Fibroblast of lung (primary cell): Measurements from ENCODE around the gene LNX2. TPM values are rescaled to one million over a fixed set of nuclear protein-coding genes. Genes with fewer than 3 reads are reported as not detected.

Source experiments
- DNase-seq, 2 donors: peaks; one replicate each; pipeline versions ENCODE4 v3.0.0 to v3.0.0-alpha.2; 2010; ENCODE audit warnings: low read depth in 2 of 2
- H2AFZ ChIP-seq: 2 replicates; pipeline ENCODE4 v1.5.1; 2012; ENCODE audit warnings: low read length, control low read depth, inconsistent platforms
- H3K27ac ChIP-seq: 2 replicates; pipeline ENCODE4 v1.5.1; 2011; ENCODE audit warnings: low read length, control low read depth; ENCODE audit not compliant: insufficient read depth
- H3K27me3 ChIP-seq: 2 replicates; pipeline ENCODE4 v1.5.1; 2011; ENCODE audit warnings: mild to moderate bottlenecking, low read length; ENCODE audit not compliant: control insufficient read depth, insufficient read depth
- H3K36me3 ChIP-seq: 2 replicates; pipeline ENCODE4 v1.5.1; 2011; ENCODE audit warnings: low read length; ENCODE audit not compliant: control insufficient read depth, insufficient read depth
- H3K4me1 ChIP-seq: 2 replicates; pipeline ENCODE4 v1.5.1; 2011; ENCODE audit warnings: low read length; ENCODE audit not compliant: control insufficient read depth, insufficient read depth; ENCODE audit errors: extremely low read depth
- H3K4me2 ChIP-seq: 2 replicates; pipeline ENCODE4 v1.5.1; 2011; ENCODE audit warnings: low read length, control low read depth; ENCODE audit not compliant: insufficient read depth; ENCODE audit errors: extremely low read depth
- H3K4me3 ChIP-seq, 4 experiments: fragments of 200-600 bp in 1 of 4; sonication (generic) in 1 of 4; replicated peaks in 1 of 4; 2 replicates each; pipeline ENCODE4 v1.5.1; 2011 to 2016; ENCODE audit warnings: low read length in 4 of 4, low read depth in 3 of 4, mild to moderate bottlenecking in 3 of 4, control low read depth in 2 of 4, inconsistent platforms in 1 of 4, mixed read lengths in 1 of 4; ENCODE audit not compliant: insufficient read depth in 1 of 4; ENCODE audit errors: control extremely low read depth in 1 of 4
- H3K79me2 ChIP-seq: 2 replicates; pipeline ENCODE4 v1.5.1; 2012; ENCODE audit warnings: mild to moderate bottlenecking, low read length, inconsistent platforms; ENCODE audit not compliant: control insufficient read depth, insufficient read depth
- H3K9ac ChIP-seq: 2 replicates; pipeline ENCODE4 v1.5.1; 2011; ENCODE audit warnings: mild to moderate bottlenecking, low read length, control low read depth; ENCODE audit not compliant: insufficient read depth
- H3K9me3 ChIP-seq: 2 replicates; pipeline ENCODE4 v1.5.1; 2012; ENCODE audit warnings: low read depth, low read length; ENCODE audit not compliant: control insufficient read depth, insufficient read depth
- H4K20me1 ChIP-seq: 2 replicates; pipeline ENCODE4 v1.5.1; 2011; ENCODE audit warnings: low read length; ENCODE audit not compliant: control insufficient read depth, insufficient read depth; ENCODE audit errors: extremely low read depth
- EZH2 ChIP-seq: IDR thresholded peaks from 2 replicates; pipeline ENCODE4 v1.5.1; 2012; ENCODE audit warnings: low read length, control low read depth, mild to moderate bottlenecking; ENCODE audit errors: missing control alignments
- polyA plus RNA-seq, 2 donors: library from polyadenylated mRNA; depleted of rRNA in 1 of 2; stranded (reverse) in 1 of 2; unstranded in 1 of 2; fragments of >200 nt; gene quantifications; 2 replicates each; pipeline ENCODE4 v1.2.1, GENCODE V29; 2011 to 2012; ENCODE audit warnings: missing spikeins in 1 of 2
- total RNA-seq: library from RNA; depleted of rRNA; stranded (reverse); fragments of >200 nt; gene quantifications from 2 replicates; pipeline ENCODE4 v1.2.1, GENCODE V29; 2014
- TF ChIP-seq, protein P1 (sequence below), 2 donors: IDR thresholded peaks in 1 of 2; conservative IDR thresholded peaks in 1 of 2; 1 replicate in 1 of 2; 2 replicates in 1 of 2; pipeline ENCODE4 v1.5.1; 2011 to 2012; ENCODE audit warnings: low read length in 2 of 2, control low read depth in 1 of 2, inconsistent platforms in 1 of 2, low read depth in 1 of 2, mild to moderate bottlenecking in 1 of 2

Gene LNX2
- total and polyA plus RNA-seq, 2 donors (not counting 1 experiment from before 2014, with no cell fraction given): 6.0 to 7.6 TPM

DNA sequence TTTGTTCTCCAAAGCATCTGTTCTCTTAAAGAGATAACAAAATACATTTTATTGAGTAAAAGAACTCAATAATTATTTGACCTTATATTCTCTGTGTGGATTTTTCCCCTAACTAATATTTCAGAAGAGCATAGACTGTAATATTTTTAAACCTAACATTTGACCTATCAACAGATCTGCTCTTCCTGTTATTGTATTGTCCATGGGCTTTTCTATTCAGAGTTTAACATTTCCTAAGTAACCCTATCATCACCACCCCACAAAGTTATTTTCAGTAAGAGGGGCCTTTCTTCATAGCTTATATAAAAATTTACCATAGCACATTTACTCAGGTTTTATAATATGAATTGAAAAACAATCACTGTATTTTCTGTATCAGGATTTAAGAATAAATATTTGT lies 18.9 kb upstream of the LNX2 start:
- H3K4me3 ChIP-seq: no peak overlapping the region
- H3K9ac ChIP-seq: no peak overlapping the region
- H3K27me3 ChIP-seq: no peaks in the 10 kb centered on the region
- no peak overlapping the region for H3K27ac ChIP-seq
- no peak overlapping the region for H3K4me2 ChIP-seq
- no peaks in the 10 kb centered on the region for H4K20me1 ChIP-seq
- no peak overlapping the region for H2AFZ ChIP-seq
- no peaks in the 10 kb centered on the region for H3K9me3 ChIP-seq
- DNase-seq: no peak
- peaks cover 8% of the 10 kb centered on the region for H3K79me2 ChIP-seq
- H3K36me3 ChIP-seq: no peaks in the 10 kb centered on the region
- H3K4me1 ChIP-seq: no peaks in the 10 kb centered on the region
- TF ChIP-seq EZH2: no peak
- TF ChIP-seq, protein P1, sequence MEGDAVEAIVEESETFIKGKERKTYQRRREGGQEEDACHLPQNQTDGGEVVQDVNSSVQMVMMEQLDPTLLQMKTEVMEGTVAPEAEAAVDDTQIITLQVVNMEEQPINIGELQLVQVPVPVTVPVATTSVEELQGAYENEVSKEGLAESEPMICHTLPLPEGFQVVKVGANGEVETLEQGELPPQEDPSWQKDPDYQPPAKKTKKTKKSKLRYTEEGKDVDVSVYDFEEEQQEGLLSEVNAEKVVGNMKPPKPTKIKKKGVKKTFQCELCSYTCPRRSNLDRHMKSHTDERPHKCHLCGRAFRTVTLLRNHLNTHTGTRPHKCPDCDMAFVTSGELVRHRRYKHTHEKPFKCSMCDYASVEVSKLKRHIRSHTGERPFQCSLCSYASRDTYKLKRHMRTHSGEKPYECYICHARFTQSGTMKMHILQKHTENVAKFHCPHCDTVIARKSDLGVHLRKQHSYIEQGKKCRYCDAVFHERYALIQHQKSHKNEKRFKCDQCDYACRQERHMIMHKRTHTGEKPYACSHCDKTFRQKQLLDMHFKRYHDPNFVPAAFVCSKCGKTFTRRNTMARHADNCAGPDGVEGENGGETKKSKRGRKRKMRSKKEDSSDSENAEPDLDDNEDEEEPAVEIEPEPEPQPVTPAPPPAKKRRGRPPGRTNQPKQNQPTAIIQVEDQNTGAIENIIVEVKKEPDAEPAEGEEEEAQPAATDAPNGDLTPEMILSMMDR (conservative IDR thresholded peaks at IDR 0.05 in 1 of 2, IDR thresholded peaks at IDR 0.05 in 1 of 2; ENCODE audit: low read depth in 1 of 2, low read length in 2 of 2): no peak

- Histone ChIP-seq H3K27ac (no peak overlapping the region), H3K79me2 (peaks cover 8% of the 10 kb centered on the region)
These were observed 18.2 kb upstream of the LNX2 start for GRCh38 chr13:27638521-27638920.

GRCh38 chr13:27638001-27638400 lies 17.7 kb upstream of the LNX2 start:
- Histone ChIP-seq H3K9ac (no peak overlapping the region), H3K4me3 (no peak overlapping the region), H2AFZ (no peak overlapping the region), H3K36me3 (no peaks in the 10 kb centered on the region), H3K27ac (no peak overlapping the region), H3K4me1 (no peaks in the 10 kb centered on the region), H3K79me2 (peaks cover 8% of the 10 kb centered on the region), H3K9me3 (no peaks in the 10 kb centered on the region), H3K27me3 (no peaks in the 10 kb centered on the region), H4K20me1 (no peaks in the 10 kb centered on the region), H3K4me2 (no peak overlapping the region)
- TF ChIP-seq EZH2: no peak
- TF ChIP-seq, protein P1 (conservative IDR thresholded peaks at IDR 0.05 in 1 of 2, IDR thresholded peaks at IDR 0.05 in 1 of 2; ENCODE audit: low read depth in 1 of 2, low read length in 2 of 2): no peak
- no peak for DNase-seq

More at GRCh38 chr13:27638521-27638920, 18.2 kb upstream of the LNX2 start:
- Histone ChIP-seq H3K4me2 (no peak overlapping the region), H3K9ac (no peak overlapping the region), H3K4me1 (no peaks in the 10 kb centered on the region), H3K4me3 (no peak overlapping the region), H3K9me3 (no peaks in the 10 kb centered on the region), H4K20me1 (no peaks in the 10 kb centered on the region), H2AFZ (no peak overlapping the region), H3K27me3 (no peaks in the 10 kb centered on the region), H3K36me3 (no peaks in the 10 kb centered on the region)
- DNase-seq: peak; percentile 43 to 47
- TF ChIP-seq, protein P1 (conservative IDR thresholded peaks at IDR 0.05 in 1 of 2, IDR thresholded peaks at IDR 0.05 in 1 of 2; ENCODE audit: low read depth in 1 of 2, low read length in 2 of 2): no peak
- TF ChIP-seq EZH2: no peak
